Endothelial cell of umbilical vein (primary cell): Measurements from ENCODE around the gene METTL26.

ENCODE experiments used
- CTCF ChIP-seq, 2 donors: IDR thresholded peaks; 1 replicate in 1 of 2; 2 replicates in 1 of 2; pipeline ENCODE4 v1.5.1; 2011; ENCODE audit warnings: low read length in 2 of 2, mild to moderate bottlenecking in 2 of 2, moderate library complexity in 2 of 2, control low read depth in 1 of 2, inconsistent platforms in 1 of 2, low read depth in 1 of 2; ENCODE audit not compliant: insufficient read depth in 1 of 2; ENCODE audit errors: extremely low read depth in 1 of 2
- EZH2 ChIP-seq: IDR thresholded peaks from 2 replicates; pipeline ENCODE4 v1.6.1; 2012; ENCODE audit warnings: borderline replicate concordance, low read depth, mild to moderate bottlenecking, moderate library complexity, low read length, inconsistent platforms; ENCODE audit not compliant: severe bottlenecking
- MAX ChIP-seq: IDR thresholded peaks from 2 replicates; pipeline ENCODE4 v1.6.1; 2011; ENCODE audit not compliant: insufficient read depth, insufficient read length

GRCh38 chr16:590188-590814, 45.8 kb downstream of the METTL26 start:
- TF ChIP-seq CTCF (IDR thresholded peaks at IDR 0.05; ENCODE audit: extremely low read depth in 1 of 2, insufficient read depth in 1 of 2, low read depth in 1 of 2, low read length in 2 of 2) (no peak), MAX (no peak), EZH2 (no peak)
